HG03354 (cell line): ENCODE data around the gene ELOVL6.
"Not testable (repeated sequence)": the region's sequence is repeated elsewhere in the genome, so short reads cannot be mapped to it uniquely, and the experiment has no call there.

Experiments
- ATAC-seq: cut with Tn5 transposase; IDR thresholded peaks from one replicate; pipeline ENCODE4 v1.9.1; 2021; ENCODE audit warnings: mild to moderate bottlenecking; ENCODE audit not compliant: unreplicated experiment, poor library complexity, severe bottlenecking

The ELOVL6 gene

DNA sequence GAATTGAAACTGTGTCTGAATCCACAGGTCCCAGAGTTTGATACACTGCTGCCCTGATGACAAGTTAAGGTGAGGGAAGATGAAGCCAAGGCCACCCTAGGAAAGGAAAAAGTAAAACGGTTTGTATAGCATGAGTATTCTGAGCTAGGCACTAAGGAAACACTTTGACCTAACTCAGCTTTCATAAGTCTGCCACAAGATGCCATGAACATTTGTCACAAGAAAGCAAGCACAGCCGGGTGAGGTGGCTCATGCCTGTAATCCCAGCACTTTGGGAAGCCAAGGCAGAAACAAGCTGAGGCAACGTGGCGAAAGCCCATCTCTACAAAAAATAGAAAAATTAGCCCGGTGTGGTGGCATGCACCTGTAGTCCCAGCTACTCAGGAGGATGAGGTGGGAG, 34.2 kb downstream of the ELOVL6 start:
- ATAC-seq, result no peak

DNA sequence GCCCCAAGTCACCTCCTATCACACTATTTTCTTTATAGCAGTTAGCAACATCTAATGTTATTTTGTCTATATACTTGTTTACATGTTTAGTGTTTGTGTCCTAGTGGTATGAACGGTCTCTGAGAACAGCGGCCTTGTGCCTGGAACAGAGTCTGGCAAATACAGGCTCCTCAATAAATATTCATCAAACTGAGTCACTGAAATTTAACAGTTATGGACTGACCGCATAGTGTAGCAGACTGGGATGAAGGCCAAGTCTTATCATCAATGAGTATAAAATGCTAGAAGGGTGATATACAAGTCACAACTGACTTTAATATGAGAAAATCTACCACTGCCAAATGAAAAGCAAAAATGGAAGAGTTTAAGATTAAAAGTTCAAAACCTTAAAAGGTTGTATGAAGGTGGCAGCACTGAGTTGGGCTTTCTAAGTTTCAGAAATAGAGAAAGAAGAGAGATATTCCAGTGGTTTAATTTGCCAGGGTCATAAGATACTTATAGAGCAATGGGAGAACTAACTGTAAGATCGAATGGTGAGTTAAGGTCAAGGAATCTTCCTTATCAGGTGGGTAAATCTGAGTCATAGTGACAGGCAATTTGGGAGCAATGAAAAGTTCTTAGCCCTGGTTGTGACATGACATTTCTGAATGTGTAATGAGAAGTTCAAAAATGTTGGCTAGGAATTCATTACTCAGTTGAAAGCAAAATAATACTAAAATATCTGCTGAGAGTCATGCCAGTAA, 34.9 kb downstream of the ELOVL6 start:
- no peak for ATAC-seq

DNA sequence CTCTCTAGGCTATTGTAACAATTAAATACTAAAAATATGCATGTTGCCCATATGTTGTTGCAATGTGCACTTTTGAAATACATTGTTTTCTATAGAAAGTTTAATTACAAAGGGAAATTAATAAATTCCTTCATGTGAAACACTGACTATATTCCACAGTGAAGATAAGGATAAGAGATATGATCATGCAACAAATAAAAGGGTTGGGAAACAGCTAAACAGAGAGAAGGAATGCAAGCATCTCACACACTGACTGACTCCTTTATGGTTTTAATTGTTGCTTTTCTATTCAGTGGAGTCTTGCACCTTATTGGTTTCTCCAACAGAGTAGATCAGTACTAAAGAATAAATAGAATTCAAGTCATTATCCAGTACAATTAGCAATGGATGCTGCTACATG, 37.8 kb downstream of the ELOVL6 start:
- ATAC-seq, result no peak

DNA sequence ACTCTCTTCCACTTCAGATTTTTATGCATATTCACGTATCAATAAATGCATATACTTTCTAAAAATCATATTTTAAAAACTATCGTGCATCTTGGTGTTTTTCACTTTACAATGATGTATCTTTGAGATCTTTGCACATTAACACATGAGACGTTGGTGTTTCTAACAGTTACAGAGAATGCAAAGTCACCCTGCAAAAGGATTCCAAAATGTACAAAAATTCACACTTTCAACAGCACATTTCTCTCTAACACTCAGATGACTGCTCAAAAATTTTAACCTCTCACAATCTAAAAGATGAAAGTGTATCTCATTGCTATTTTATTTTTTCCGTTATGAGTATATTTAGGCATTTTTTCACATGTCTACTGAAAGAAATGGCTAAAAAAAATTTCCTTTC, 38.9 kb downstream of the ELOVL6 start:
- ATAC-seq, result no peak

DNA sequence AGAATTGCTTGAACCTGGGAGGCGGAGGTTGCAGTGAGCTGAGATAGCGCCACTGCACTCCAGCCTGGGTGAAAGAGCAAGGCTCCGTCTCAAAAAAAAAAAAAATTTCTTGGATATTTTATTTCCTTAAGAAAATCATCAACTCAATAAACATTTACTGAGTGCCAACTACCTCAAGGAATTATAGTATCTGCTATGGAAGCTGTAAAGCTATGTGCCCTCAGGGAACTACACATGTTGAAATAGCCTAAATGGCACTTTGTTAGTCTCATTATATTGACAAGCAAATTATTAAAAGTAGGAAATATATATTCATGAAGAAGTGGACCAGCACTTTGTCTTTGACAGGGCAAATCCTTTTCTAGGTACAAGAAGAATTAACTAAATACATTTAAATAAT, 40.8 kb downstream of the ELOVL6 start:
- no peak for ATAC-seq

DNA sequence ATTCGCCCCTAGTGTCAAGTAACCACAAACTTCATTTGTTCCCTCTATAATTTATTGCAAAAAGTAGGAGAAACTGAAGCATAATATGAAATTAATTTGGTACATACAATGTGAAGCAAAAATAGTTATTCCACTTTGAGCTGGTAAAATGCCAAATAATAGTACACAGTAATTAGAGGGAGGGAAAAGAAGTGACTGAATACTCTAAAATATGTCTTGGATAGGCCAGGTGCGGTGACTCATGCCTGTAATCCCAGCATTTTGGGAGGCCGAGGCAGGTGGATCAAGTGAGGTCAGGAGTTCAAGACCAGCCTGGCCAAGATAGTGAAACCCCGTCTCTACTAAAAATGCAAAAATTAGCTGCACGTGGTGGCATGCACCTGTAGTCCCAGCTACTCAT, 41.2 kb downstream of the ELOVL6 start:
- not testable (repeated sequence) for ATAC-seq

DNA sequence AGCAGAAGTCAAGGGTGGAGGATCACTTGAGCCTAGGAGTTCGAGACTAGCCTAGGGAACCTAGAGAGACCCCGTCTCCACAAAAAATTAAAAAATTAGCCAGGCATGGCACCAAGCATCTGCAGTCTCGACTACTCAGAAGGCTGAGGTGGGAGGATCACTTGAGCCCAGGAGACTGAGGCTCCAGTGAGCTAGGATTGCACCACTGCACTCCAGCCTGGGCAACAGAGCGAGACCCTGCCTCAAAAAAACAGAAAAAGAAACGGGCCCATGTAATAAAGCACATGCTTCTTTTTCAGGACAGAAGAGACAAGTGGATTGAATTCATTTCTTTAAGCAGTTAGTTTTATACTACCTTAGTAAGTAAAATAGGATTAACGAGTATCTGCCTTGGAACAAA, 42.0 kb downstream of the ELOVL6 start:
- no peak for ATAC-seq

DNA sequence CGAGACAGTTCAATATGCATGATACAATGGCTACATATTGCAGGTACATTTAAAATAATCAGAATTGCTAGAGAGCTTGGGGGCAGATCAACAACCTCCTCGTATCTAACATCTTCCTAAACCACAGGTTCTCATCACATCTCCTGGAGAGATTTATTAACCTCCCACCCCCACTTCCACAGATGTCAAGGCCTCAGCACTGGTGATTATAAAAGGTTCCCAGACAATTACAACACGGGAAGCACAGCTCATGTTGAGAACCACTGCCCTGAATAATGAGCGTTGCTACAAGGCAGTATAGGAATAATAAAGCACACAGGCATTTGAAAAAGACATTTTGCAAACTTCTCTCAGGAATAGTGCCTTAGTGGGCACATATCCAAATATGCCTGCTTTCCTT, 42.8 kb downstream of the ELOVL6 start:
- no peak for ATAC-seq

DNA sequence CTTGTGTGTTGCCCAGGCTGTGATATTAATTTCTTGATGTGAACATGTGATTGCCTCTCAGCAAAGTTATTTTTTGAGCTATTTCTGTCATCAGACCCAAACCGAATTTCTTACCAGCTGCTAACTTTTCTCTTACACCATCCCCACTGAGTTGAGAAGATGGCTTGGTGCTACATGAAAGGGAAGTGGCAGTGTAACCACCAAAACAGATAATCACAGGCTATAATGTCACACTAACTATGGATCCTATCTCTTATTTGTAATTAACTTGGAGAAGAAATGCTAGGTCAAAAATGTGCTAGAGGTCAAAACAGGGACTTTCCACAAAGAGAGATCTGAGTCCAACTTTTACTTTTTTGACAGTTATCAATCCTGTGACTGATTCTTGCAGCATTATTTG, 43.8 kb downstream of the ELOVL6 start:
- no peak for ATAC-seq

DNA sequence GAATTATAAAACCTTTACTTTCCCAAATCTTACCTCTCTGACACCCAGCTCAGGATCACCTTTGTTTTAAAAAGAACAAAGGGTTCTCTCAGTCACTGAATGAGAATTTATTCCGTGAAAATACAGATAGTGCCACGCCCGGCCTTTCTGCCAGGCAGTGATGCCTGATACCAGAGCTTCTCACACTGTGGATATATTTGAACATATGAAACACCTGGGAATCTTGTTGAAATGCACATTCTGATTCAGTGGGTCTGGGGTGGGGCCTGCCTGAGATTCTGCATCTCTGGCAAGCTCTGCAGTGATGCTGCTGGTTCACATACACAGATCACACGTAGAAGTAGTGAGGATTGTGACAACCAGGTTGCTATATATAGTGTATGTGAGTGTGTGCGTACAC, 46.0 kb downstream of the ELOVL6 start:
- no peak for ATAC-seq

DNA sequence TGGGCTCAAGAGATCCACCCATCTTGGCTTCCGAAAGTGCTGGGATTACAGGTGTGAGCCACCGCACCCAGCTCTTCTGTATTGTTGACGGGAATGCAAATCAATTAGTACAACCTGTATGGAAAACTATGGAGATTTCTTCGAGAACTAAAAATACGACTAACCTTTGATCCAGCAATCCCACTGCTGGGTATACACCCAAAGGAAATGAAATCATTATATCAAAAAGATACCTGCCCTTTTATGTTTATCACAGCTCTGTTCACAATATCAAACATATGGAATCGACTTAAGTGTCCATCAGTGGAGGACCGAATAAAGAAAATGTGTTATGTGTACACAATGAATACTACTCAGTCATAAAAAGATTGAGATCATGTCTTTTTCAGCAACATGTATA, 49.3 kb downstream of the ELOVL6 start:
- no peak for ATAC-seq

DNA sequence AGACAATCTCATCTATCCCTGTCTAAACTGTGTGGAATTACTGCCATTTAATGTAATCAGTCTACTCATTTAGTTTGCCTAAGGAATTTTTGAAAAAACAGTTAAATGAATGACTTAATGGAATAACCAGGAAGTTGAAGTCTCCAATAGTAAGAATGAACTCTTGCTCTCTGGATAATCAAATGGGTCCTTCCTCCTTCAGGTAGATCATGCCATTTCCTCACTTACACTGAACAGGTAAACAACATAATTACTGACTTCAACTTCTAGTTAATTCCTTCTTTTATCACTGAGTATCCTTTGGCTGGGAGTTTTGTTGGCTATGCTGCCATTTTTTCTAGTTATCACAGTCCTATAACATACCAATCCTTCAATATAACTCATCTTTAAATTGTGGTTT, 56.0 kb downstream of the ELOVL6 start:
- no peak for ATAC-seq

DNA sequence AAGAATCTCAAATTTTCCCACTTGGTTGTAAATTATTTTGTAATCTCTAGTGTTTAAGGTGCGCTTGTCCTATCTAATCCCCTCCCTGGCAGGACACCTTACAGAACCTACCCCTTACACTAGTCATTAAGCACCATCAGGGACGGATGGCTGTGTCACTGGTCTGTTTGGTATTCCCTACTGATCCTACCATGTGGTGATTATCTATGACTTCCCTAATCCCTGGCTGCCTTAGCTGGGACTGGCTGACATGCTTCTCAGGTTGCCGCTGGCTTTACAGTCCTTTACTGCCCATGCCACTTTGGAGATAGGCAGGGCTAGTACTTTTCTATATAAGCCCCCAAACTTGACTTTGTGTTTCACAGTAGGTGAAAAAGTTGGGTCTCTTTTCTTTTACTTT, 58.6 kb downstream of the ELOVL6 start:
- no peak for ATAC-seq

DNA sequence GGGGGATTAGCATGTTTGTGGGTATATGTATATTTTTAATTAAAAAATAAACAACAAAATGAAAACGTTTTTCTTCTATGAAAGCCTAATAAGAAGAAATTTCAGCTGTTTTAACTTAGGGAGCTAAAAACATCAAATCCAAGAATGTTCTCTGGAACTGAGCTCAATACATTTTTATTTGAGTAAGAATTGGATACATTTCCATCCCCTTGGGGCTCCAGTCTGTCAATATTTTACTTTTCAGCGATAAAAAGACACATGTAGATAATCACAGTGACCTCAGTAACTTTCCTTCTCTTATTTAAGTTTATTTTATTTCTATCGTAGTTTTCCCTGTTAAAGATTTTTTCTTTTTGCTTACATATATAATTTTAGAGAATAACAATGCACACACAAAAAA, 59.3 kb downstream of the ELOVL6 start:
- ATAC-seq, result no peak

DNA sequence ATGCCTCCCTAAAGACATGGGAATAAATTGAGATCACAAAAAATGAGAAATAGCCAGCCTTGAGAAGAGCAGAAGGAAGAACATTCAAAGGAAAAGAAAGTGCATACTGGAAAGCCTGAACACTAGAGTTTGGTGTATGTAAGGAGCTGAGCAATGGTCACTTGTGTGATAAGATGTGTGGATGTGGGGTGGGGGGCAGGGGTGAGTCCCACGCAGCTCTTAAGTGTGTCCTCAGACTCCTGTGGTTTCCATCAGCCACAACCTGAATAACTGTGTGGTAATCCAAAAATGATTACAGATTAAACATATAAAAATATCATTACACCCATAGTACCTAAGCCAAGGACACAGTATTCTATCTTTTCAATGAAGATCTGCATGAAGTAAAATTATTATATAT, 59.9 kb downstream of the ELOVL6 start:
- ATAC-seq, result no peak

DNA sequence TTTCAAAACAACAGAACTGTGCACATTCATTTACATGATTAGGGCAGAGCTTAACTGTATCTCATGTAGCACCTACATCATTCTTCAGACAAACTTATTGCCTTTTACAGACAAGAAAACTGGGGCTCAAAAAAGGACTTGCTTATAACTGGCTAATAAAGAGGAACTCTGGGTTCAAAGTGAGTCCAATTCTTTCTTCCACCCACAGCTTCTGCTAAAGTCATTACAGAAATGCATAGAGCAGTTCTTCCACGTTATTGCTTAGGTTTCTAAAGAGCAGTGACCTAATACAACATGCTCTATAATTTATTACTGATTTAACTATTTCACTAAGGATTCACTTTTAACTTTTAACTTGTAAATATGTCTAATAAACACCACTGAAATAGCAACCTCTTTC, 60.6 kb downstream of the ELOVL6 start:
- ATAC-seq, result no peak

DNA sequence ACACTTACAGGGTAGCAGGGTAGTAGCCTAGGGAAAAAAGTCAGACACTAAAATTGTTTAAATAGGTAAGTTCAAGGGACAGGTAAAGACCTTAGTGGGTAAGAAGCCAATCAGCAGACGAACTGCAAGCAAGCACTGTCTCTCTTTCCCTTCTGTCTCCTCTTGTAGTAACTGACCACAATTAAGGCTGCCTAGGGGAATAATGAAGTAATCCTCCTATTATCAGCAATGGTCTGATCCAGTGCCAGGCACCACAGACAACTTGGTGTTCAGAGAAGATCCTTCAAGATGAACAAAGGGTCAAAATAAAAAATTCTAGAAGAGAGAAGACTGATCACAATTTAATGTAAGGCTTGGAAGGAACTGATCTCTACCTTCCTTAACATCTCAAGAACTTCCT, 62.9 kb downstream of the ELOVL6 start:
- ATAC-seq, result no peak

DNA sequence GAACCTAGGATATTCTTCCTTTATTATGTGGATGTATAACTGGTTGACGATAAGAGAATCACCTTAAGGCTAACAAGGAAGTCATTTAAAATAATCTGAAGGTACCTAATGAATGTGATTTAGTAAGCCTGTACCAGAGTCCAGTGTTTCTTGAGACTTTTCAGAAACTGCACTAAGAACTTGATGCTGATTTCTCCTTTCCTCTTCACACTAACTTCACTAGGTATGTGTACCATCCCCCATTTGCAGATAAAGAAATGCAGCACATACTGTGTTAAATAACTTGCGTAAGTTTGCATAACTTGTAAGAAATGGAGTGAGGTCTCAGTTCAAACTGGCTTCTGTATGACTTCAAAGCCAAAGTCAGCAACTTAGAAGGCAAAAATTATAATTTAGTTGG, 63.3 kb downstream of the ELOVL6 start:
- no peak for ATAC-seq

DNA sequence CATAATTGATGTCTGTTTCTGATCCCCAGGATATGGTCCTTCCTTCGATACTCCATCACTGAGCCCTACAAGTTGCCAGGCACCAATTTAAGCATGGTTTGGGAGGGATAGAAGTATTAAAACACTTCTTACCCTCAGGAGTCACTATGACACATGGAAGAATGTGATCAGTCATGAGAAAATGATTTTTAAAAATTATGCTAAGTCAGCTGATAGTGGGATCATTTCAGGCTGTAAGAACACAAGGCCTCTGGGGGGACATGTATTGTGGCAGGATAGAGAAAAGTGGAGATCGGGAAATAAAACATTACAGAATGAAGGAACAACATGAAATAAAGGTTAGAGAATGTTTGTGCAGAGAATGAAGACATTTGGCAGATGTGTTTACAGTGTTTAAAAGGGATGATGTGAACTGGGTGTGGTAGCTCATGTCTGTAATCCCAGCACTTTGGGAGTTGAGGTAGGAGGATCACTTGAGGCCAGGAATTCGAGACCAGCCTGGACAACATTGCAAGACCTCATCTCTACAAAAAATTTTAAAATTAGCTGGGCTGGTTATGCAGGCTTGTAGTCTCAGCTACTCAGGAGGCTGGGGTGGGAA, 64.0 kb downstream of the ELOVL6 start:
- no peak for ATAC-seq

DNA sequence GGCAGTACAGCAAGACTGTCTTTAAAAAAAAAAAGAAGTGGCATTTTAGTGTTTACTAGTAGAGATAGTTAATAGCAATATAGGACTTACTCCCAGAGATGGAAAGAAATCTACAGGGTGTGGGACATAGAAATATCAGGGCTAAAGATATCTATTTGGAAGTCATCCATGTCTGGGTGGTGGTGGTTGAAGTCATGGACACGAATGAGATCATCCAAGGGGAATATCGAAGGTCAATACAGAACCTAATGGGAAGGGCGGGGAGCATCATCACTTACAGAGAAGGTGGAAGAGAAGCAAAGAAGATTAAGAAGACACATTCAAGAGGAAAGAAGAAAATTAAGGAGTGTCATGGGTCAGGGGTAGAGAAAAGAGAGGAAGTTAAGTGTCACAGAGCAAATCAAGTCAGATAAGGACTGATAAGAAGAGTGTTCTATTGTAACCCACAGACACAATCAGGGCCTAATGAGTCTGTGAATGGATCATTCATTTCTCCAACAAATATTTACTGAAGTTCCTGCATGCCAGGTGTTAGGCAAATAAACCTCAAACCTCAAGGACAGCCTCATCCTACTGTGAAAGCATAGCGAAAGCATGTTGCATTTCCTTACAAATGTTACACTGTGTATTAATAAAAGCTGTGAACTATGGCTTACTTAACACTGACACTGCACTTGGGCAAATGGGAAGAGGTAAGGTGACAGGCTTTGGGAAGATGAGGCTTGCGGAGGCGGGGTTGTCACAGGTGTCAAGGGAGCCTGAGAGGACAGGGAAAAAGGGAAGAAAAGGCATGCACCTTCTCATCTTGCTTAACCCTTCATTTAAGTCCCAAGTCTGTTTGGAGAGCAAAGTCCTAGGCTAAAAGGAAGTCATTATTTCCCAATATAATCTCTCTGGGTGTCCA, 65.3 kb downstream of the ELOVL6 start:
- no peak for ATAC-seq

DNA sequence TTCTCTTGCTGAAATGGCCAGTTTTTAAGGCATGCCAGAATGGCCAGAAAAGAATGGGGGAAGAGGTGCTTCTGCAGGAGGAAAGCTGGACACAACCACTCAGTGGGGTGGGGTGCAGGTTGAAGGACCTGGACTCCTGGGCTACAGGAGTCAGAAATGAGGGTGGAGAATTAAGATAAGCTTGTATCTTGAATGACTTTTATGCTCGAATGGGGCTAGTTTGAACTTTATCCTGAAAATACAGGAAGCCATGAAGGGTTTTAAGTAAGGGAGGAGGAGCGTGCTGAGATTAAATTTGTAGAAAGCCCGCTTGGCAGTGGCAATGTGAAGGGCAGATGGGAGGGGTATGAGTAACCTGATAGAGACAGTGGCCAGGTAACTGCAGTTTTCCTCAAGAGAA, 66.5 kb downstream of the ELOVL6 start:
- ATAC-seq, result no peak
